ENCODE results near the gene PPP1R15A. TPM values are rescaled to one million over a fixed set of nuclear protein-coding genes. Genes with fewer than 3 reads are reported as not detected.

PPP1R15A gene
- total and polyA plus RNA-seq, 2 of the 8 experiments (the other 6 are each of a cell fraction or from before 2014, with no cell fraction given), result 4.1 to 14.0 TPM

GRCh38 chr19:48895226-48895625 lies 23.0 kb downstream of the PPP1R15A start:
- no peaks in the 10 kb centered on the region for H3K9me3 ChIP-seq (ENCODE audit: insufficient read depth in 2 of 2, low read depth in 1 of 2, low read length in 1 of 2)
- H2BK20ac ChIP-seq (ENCODE audit: low read length), result no peak overlapping the region
- H2BK12ac ChIP-seq (ENCODE audit: low read depth, low read length), result 0 out of 2 replicates have a peak overlapping the region, but pooled peaks have one; percentile 60
- peak overlapping the region; percentile 29; the same call in 1 of the 2 replicates for H2BK15ac ChIP-seq (ENCODE audit: low read length)
- no peak overlapping the region for H2BK120ac ChIP-seq (replicated peaks; ENCODE audit: low read depth, low read length)
- H4K5ac ChIP-seq (ENCODE audit: insufficient read length, low read depth, low read length), result no peak overlapping the region
- peak overlapping the region in 1 of 4 experiments; percentile 69; a peak in 2 of 8 replicates for H3K4me3 ChIP-seq (ENCODE audit: extremely low read depth in 1 of 4, insufficient read depth in 2 of 4, low read depth in 3 of 4, low read length in 4 of 4)
- TF ChIP-seq SAP30 (IDR thresholded peaks at IDR 0.05; ENCODE audit: insufficient read depth, insufficient replicate concordance, low read length) (no peak), JUND (IDR thresholded peaks at IDR 0.05; ENCODE audit: low read length) (no peak)
- H2AFZ ChIP-seq (ENCODE audit: low read length), result no peak overlapping the region
- H3K27me3 ChIP-seq (replicated peaks in 1 of 4; ENCODE audit: control insufficient read depth in 3 of 4, extremely low read depth in 1 of 4, insufficient read depth in 3 of 4, low read length in 3 of 4), result no peaks in the 10 kb centered on the region
- DNase-seq (ENCODE audit: low read depth in 1 of 2, low spot score in 2 of 2) (no peak), FAIRE-seq (no peak)
- peak overlapping the region; percentile 11; the same call in 1 of the 2 replicates for H4K8ac ChIP-seq (ENCODE audit: extremely low read depth, insufficient read depth, low read length)
- no peaks in the 10 kb centered on the region for H3K79me1 ChIP-seq (ENCODE audit: low read depth, low read length)
- ChIA-PET POLR2A (ENCODE audit: partially characterized antibody) (interaction anchor here (1.5 to 5.8 kb wide), 6 partner anchors 10 to 99 kb away, joined by 3 to 75 read pairs (median 8); partner anchors contain the start of genes FTL, PPP1R15A and RUVBL2), CTCF (ENCODE audit: partially characterized antibody) (interaction anchor here (0.6 to 1.4 kb wide), 8 partner anchors 10 to 100 kb away, joined by 3 to 4 read pairs (median 3); no protein-coding TSS in a partner anchor)
- no peak overlapping the region for H2AK5ac ChIP-seq (ENCODE audit: low read depth, low read length)
- H3K9ac ChIP-seq (replicated peaks in 1 of 4; ENCODE audit: extremely low read depth in 1 of 4, low read depth in 3 of 4, low read length in 3 of 4), result no peak overlapping the region
- H3K56ac ChIP-seq (replicated peaks; ENCODE audit: insufficient read length, low read depth, low read length), result no peak overlapping the region
- H3K14ac ChIP-seq (ENCODE audit: insufficient read length), result no peak overlapping the region
- H3K18ac ChIP-seq (ENCODE audit: extremely low read depth, low read length), result no peak overlapping the region; the same call in 1 of the 2 replicates
- H3K27ac ChIP-seq (ENCODE audit: low read depth, low read length), result no peak overlapping the region
- H4K20me1 ChIP-seq (replicated peaks in 1 of 2; ENCODE audit: control insufficient read depth in 1 of 2, insufficient read depth in 2 of 2, low read length in 2 of 2), result peaks cover 0 to 1% of the 10 kb centered on the region in 2 experiments
- H3K4me1 ChIP-seq (replicated peaks in 1 of 4; ENCODE audit: control insufficient read depth in 3 of 4, insufficient read depth in 4 of 4, low read length in 3 of 4), result peaks cover 0 to 4% (median 0%) of the 10 kb centered on the region in 4 experiments; a peak in 2 of 7 replicates
- H3K23ac ChIP-seq (ENCODE audit: insufficient read length), result no peak overlapping the region
- H3K4ac ChIP-seq (replicated peaks; ENCODE audit: insufficient read length, low read depth, low read length), result no peak overlapping the region
- no peaks in the 10 kb centered on the region for H3K36me3 ChIP-seq (ENCODE audit: control insufficient read depth in 2 of 4, insufficient read depth in 4 of 4, low read length in 3 of 4)
- no peak overlapping the region for H4K91ac ChIP-seq (replicated peaks; ENCODE audit: insufficient read length, low read length)
- H3K4me2 ChIP-seq (ENCODE audit: insufficient read depth in 1 of 2, low read depth in 2 of 2, low read length in 2 of 2), result peak overlapping the region; percentile 59 to 70; a peak in 1 of 4 replicates
- H3K79me2 ChIP-seq (ENCODE audit: control insufficient read depth in 1 of 2, insufficient read depth in 2 of 2, low read length in 2 of 2), result no peaks in the 10 kb centered on the region
- H2BK5ac ChIP-seq (ENCODE audit: low read depth, low read length), result no peak overlapping the region
- H3K23me2 ChIP-seq (ENCODE audit: low read depth, low read length), result peaks cover 3% of the 10 kb centered on the region; the same call in 1 of the 2 replicates
- WGBS, 2 experiments (ENCODE audit: extremely low coverage in 1 of 2, insufficient coverage in 1 of 2, insufficient read length in 1 of 2, insufficient replicate concordance in 2 of 2, low coverage in 1 of 2, low lambda C conversion rate in 2 of 2, missing lambda C conversion rate in 1 of 2), result 82% methylated on average over 20 of the region's 21 CpGs; no CpG with 5 or more reads in 1 of the 2 experiments

Measured in H1 (cell line).